Measurements from ENCODE around the gene MOCS3.

GRCh38 chr20:50982363-50982762, 23.7 kb downstream of the MOCS3 start:
- no peak for TF ChIP-seq CTCF (IDR thresholded peaks at IDR 0.05)
- TF ChIP-seq POLR2AphosphoS5 (IDR thresholded peaks at IDR 0.05), result peak; percentile 82
- no peak for TF ChIP-seq POLR2A (IDR thresholded peaks at IDR 0.05)
